ENCODE measurements around the gene ALKBH1.

DNA sequence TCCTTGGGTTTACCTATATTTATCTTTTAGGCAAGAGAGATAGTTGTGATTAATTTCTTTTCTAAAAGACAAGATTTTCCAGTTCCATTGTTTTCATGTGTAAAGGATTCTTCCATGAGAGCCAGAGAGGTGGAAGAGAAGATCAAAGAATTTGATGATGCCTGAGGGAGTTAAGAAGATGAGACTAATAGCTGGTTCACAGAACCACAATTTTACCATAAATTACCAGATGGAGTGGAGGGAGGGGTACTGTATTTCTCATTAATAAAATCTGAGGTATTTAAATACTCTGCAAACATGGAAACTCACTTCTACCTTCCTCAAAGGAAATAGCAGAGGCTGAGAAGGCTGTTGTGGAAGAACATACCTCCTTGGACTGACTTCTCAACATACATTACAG lies 34.6 kb downstream of the ALKBH1 start:
- TF ChIP-seq, protein P1, sequence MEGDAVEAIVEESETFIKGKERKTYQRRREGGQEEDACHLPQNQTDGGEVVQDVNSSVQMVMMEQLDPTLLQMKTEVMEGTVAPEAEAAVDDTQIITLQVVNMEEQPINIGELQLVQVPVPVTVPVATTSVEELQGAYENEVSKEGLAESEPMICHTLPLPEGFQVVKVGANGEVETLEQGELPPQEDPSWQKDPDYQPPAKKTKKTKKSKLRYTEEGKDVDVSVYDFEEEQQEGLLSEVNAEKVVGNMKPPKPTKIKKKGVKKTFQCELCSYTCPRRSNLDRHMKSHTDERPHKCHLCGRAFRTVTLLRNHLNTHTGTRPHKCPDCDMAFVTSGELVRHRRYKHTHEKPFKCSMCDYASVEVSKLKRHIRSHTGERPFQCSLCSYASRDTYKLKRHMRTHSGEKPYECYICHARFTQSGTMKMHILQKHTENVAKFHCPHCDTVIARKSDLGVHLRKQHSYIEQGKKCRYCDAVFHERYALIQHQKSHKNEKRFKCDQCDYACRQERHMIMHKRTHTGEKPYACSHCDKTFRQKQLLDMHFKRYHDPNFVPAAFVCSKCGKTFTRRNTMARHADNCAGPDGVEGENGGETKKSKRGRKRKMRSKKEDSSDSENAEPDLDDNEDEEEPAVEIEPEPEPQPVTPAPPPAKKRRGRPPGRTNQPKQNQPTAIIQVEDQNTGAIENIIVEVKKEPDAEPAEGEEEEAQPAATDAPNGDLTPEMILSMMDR (IDR thresholded peaks at IDR 0.05) = no peak
- no peak for TF ChIP-seq POLR2A (IDR thresholded peaks at IDR 0.05)
